Activated naive CD8-positive, alpha-beta T cell treated with anti-CD3 and anti-CD28 coated beads, Interleukin-2, amount 50 U/mL, for 16 hours (primary cell): Measurements from ENCODE around the gene IFT74.
"Not testable (repeated sequence)": the region's sequence is repeated elsewhere in the genome, so short reads cannot be mapped to it uniquely, and the experiment has no call there.

ENCODE experiments used
- DNase-seq: peaks from one replicate; pipeline ENCODE4 v3.0.0-alpha.2; 2020; ENCODE audit warnings: low read depth, low spot score

IFT74 gene

GRCh38 chr9:27073841-27074728 lies 117.9 kb downstream of the IFT74 start:
- DNase-seq = no peak

- no peak for DNase-seq
Measured at GRCh38 chr9:27078685-27079084, 122.5 kb downstream of the IFT74 start.

GRCh38 chr9:27085456-27085855 lies 129.2 kb downstream of the IFT74 start:
- no peak for DNase-seq

GRCh38 chr9:27086818-27087680 lies 130.8 kb downstream of the IFT74 start:
- no peak for DNase-seq

- no peak for DNase-seq
Measured at GRCh38 chr9:27088981-27089380, 132.8 kb downstream of the IFT74 start.

- no peak for DNase-seq
Measured at GRCh38 chr9:27089706-27090105, 133.5 kb downstream of the IFT74 start.

- no peak for DNase-seq
Measured at GRCh38 chr9:27090231-27090630, 134.0 kb downstream of the IFT74 start.

GRCh38 chr9:27090711-27091110 lies 134.5 kb downstream of the IFT74 start:
- no peak for DNase-seq

GRCh38 chr9:27092496-27092895 lies 136.3 kb downstream of the IFT74 start:
- not testable (repeated sequence) for DNase-seq

- not testable (repeated sequence) for DNase-seq
Measured at GRCh38 chr9:27093384-27094067, 137.3 kb downstream of the IFT74 start.

- no peak for DNase-seq
Measured at GRCh38 chr9:27094640-27095298, 138.6 kb downstream of the IFT74 start.

- DNase-seq = no peak
Measured at GRCh38 chr9:27107241-27107640, 151.0 kb downstream of the IFT74 start.

GRCh38 chr9:27108981-27109541 lies 152.8 kb downstream of the IFT74 start, which contains the start of gene TEK:
TEK (plus strand) TSS chr9:27109225; CDS start chr9:27109591, 366 bp downstream.
- DNase-seq = no peak

GRCh38 chr9:27109621-27110020 lies 153.4 kb downstream of the IFT74 start:
- DNase-seq = no peak

GRCh38 chr9:27110181-27110580 lies 154.0 kb downstream of the IFT74 start:
- no peak for DNase-seq

- no peak for DNase-seq
Measured at GRCh38 chr9:27112235-27112634, 156.0 kb downstream of the IFT74 start.
